Activated naive CD4-positive, alpha-beta T cell (primary cell): ENCODE data around the gene FPR3.
"Not testable (repeated sequence)": the region's sequence is repeated elsewhere in the genome, so short reads cannot be mapped to it uniquely, and the experiment has no call there.

ENCODE experiments used
- DNase-seq, 4 experiments: peaks; one replicate each; lab custom pipeline; 2025; lab: John Stamatoyannopoulos, UW

The FPR3 gene

GRCh38 chr19:51794885-51795490 lies at the start of gene FPR3:
Gene FPR3, plus strand, starts transcription at chr19:51795157. Its CDS starts 28,592 bp downstream, at chr19:51823749.
- no peak for DNase-seq

GRCh38 chr19:51746731-51747130 lies 48.2 kb upstream of the FPR3 start:
- DNase-seq = no peak

GRCh38 chr19:51749979-51750378 lies 45.0 kb upstream of the FPR3 start:
- no peak for DNase-seq

- DNase-seq = no peak
Observed at GRCh38 chr19:51750400-51751094, 44.4 kb upstream of the FPR3 start.

GRCh38 chr19:51751655-51752054 lies 43.3 kb upstream of the FPR3 start, which contains the start of gene FPR1:
Gene FPR1, minus strand, starts transcription at chr19:51751878. Its CDS starts 4,884 bp downstream, at chr19:51746994.
- no peak for DNase-seq

GRCh38 chr19:51754109-51754508 lies 40.8 kb upstream of the FPR3 start:
- no peak for DNase-seq

- DNase-seq = no peak
Observed at GRCh38 chr19:51754770-51755169, 40.2 kb upstream of the FPR3 start.

GRCh38 chr19:51755571-51755970 lies 39.4 kb upstream of the FPR3 start:
- no peak for DNase-seq

- DNase-seq = no peak
Observed at GRCh38 chr19:51760697-51761356, 34.1 kb upstream of the FPR3 start, which contains the start of gene FPR2. Gene FPR2, plus strand, starts transcription at chr19:51761180. Its CDS starts 7,479 bp downstream, at chr19:51768659.

GRCh38 chr19:51761696-51762095 lies 33.3 kb upstream of the FPR3 start:
- no peak for DNase-seq

GRCh38 chr19:51765086-51765485 lies 29.9 kb upstream of the FPR3 start:
- no peak for DNase-seq

- DNase-seq = no peak
Observed at GRCh38 chr19:51766461-51766860, 28.5 kb upstream of the FPR3 start.

GRCh38 chr19:51771376-51772130 lies 23.4 kb upstream of the FPR3 start:
- DNase-seq = no peak

- no peak for DNase-seq
Observed at GRCh38 chr19:51772977-51773376, 22.0 kb upstream of the FPR3 start.

- not testable (repeated sequence) for DNase-seq
Observed at GRCh38 chr19:51776561-51776960, 18.4 kb upstream of the FPR3 start.

GRCh38 chr19:51777570-51778462 lies 17.1 kb upstream of the FPR3 start:
- DNase-seq = no peak

GRCh38 chr19:51779181-51779580 lies 15.8 kb upstream of the FPR3 start:
- DNase-seq = no peak

- no peak for DNase-seq
Observed at GRCh38 chr19:51779703-51780102, 15.3 kb upstream of the FPR3 start.

- no peak for DNase-seq
Observed at GRCh38 chr19:51780270-51780669, 14.7 kb upstream of the FPR3 start.

GRCh38 chr19:51781999-51782398 lies 13.0 kb upstream of the FPR3 start:
- no peak for DNase-seq

GRCh38 chr19:51783372-51783771 lies 11.6 kb upstream of the FPR3 start:
- no peak for DNase-seq
